HG02798 (cell line): Measurements from ENCODE around the gene KRT36.

ENCODE experiments used
- ATAC-seq: cut with Tn5 transposase; IDR thresholded peaks from one replicate; pipeline ENCODE4 v1.9.1; 2021; ENCODE audit warnings: mild to moderate bottlenecking; ENCODE audit not compliant: unreplicated experiment, poor library complexity

The KRT36 gene

DNA sequence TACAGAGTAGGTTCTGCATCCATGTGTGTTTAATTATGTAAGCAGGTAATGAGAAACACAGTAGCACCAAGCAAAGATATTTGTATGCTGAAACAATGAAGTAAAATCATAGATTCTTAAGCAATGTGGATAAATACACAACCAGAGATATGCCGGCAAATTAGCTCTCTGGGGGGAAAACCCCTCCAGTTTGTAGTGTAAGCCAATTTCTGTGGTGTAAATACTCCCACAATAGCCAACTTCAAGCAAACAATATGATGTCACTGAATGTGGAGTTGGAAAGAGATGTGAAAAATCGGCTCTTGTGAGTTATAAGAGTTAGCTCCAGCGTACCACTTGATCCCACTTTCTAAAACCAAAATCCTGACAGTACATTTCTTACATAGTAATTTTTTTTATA lies 45.1 kb downstream of the KRT36 start:
- no peak for ATAC-seq

DNA sequence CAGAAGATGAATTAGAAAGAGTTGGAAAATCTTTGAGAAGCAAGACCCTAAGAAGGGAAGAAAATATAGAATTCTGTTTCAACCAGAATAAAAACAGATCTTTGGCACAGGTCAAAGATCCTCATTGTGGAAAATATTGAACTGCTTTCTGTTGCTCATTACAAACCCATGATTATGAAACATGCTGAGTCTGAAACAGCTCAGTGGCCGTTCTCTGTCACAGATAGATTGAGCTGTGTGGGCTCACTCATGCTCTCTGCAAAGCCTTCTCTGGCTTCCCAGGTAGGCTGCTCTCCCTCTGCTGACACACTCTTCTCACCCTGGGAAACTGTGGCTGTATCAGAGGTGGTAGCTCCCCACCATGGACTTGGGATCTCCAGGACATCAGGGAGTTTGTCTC lies 45.5 kb downstream of the KRT36 start:
- no peak for ATAC-seq

DNA sequence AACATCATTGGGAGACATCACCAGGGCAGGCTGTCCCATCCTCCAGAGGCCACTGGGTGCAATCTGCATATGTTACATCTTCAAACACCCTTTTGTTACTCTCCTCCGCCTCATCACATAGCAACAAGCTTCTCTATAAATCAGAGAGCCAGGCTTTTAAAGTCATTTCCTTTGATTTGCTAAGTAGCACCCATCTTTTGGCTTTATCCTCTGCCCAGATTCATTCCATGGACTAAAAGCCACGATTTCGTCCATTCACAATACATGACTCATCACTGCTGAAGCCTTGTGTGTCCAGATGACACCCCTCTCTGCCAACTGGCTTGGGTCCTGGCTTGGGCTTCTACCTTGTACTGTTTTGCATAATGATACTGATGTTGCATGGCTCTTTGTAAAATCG lies 47.0 kb downstream of the KRT36 start:
- no peak for ATAC-seq

DNA sequence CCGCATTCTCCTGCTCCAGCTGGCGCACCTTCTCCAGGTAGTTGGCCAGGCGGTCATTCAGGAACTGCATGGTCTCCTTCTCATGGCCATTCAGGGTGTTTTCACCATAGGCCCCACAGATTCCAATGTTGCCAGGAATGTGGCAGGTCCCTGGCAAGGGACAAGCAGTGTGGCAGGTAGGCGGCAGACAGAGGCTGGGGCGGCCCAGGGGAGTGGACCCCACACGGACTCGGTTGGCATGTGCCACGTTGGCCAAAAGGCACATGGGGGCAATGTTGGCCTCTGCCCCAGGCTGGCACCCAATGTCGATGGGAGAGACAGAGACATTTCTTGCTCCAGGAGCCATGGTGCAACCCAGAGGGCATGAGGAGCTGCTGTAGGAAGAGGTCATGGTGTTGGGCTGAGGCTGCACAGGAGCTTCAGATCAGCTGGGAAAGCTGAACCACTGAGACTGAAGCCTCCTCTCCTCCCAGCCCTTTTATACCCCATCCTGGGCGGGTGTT lies 49.1 kb downstream of the KRT36 start, which contains the start of gene KRT38:
Gene KRT38 (minus strand): TSS at position 453 of the 503 bp plus-strand sequence. CDS start 62 bp downstream, at position 391.
- no peak for ATAC-seq

- no peak for ATAC-seq
These were observed 50.3 kb downstream of the KRT36 start for GRCh38 chr17:41439375-41439774.

GRCh38 chr17:41437769-41438168 lies 51.9 kb downstream of the KRT36 start:
- no peak for ATAC-seq

- ATAC-seq, result no peak
These were observed 52.5 kb downstream of the KRT36 start for GRCh38 chr17:41437254-41437653.
